ENCODE measurements around the gene BCL2L2. TPM values are rescaled to one million over a fixed set of nuclear protein-coding genes. Genes with fewer than 3 reads are reported as not detected.

The BCL2L2 gene
- total RNA-seq, 1 donor from 2014 or later, result 53.0 TPM

GRCh38 chr14:23302290-23303225 lies 4.1 kb upstream of the BCL2L2 start, which contains the start of gene PPP1R3E:
PPP1R3E (minus strand) TSS chr14:23302859; CDS start chr14:23302576, 283 bp downstream.
- no peaks in the 10 kb centered on the region for H3K9me3 ChIP-seq
- peaks cover 15% of the 10 kb centered on the region for H3K36me3 ChIP-seq
- TF ChIP-seq CTCF (IDR thresholded peaks at IDR 0.05), result no peak
- H3K27ac ChIP-seq, result peak within 1 kb of the TSS; percentile 92
- peak within 1 kb of the TSS; percentile 66 for H3K4me3 ChIP-seq
- ATAC-seq, result peak; percentile 49
- peaks cover 36% of the 10 kb centered on the region for H3K4me1 ChIP-seq
- H3K27me3 ChIP-seq, result no peaks in the 10 kb centered on the region
- DNase-seq, result peak; percentile 88
- intact Hi-C loops (cut with DNase I), result no loop called here

DNA sequence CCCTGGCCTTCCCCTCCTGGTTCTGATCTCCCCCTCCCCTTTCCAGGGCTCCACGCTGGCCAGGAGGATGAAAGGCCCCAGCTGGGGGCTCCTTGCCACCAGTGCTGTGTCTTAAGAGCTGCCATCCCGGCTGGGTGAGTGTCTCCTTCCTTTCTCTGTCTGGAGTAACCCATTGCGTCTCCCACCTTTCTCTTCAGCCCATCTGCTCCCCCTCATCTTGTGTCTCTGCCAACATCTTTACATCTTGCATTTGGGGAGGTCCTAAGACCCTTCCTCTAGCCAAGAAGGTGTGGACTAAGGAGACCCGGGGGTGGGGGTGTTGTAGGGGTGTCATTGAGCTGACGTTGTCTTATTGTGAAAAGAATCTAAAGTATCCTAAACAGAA lies 505 bp downstream of the BCL2L2 start:
- intact Hi-C loops (cut with DNase I), result no loop called here
- no peak for ATAC-seq
- H3K4me1 ChIP-seq, result peaks cover 33% of the 10 kb centered on the region

DNA sequence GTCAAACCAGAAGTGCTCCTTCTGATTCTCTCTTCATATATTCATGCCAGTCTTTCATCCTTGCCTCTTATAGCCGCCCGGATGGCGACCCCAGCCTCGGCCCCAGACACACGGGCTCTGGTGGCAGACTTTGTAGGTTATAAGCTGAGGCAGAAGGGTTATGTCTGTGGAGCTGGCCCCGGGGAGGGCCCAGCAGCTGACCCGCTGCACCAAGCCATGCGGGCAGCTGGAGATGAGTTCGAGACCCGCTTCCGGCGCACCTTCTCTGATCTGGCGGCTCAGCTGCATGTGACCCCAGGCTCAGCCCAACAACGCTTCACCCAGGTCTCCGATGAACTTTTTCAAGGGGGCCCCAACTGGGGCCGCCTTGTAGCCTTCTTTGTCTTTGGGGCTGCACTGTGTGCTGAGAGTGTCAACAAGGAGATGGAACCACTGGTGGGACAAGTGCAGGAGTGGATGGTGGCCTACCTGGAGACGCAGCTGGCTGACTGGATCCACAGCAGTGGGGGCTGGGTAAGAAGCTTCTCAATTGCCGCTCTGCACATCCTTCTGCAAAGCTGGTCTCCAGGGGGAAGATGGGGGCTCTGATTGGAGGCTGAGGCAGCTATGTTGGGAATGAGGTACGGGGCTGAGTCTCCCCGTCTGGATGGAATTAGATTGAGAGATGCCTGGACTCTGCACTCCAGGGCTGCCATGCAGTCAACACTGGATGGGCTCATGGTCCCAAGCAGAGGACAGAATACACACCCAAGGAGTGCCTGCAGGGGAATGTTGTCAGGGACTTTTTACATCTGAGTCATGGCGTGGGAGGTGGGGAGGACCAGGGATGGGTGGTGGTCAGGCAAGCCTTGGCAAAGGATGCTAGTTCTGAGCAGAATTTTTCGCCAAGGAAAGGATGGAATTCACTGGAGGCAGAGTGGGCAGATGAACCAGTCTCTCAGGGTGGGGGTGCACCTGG lies 1.3 kb downstream of the BCL2L2 start:
- no peak for TF ChIP-seq CTCF (IDR thresholded peaks at IDR 0.05)
- no peak for DNase-seq
- H3K4me3 ChIP-seq, result peak overlapping the region; percentile 79
- no peak for ATAC-seq
- peaks cover 31% of the 10 kb centered on the region for H3K4me1 ChIP-seq
- no peak overlapping the region for H3K27ac ChIP-seq
- no peaks in the 10 kb centered on the region for H3K27me3 ChIP-seq
- H3K36me3 ChIP-seq, result peaks cover 19% of the 10 kb centered on the region
- intact Hi-C loops (cut with DNase I), result no loop called here
- no peaks in the 10 kb centered on the region for H3K9me3 ChIP-seq

More for the DNA sequence above, 505 bp downstream of the BCL2L2 start:
- Histone ChIP-seq H3K36me3 (peaks cover 19% of the 10 kb centered on the region), H3K27ac (peak overlapping the region; percentile 89), H3K9me3 (no peaks in the 10 kb centered on the region), H3K4me3 (peak overlapping the region; percentile 79), H3K27me3 (no peaks in the 10 kb centered on the region)
- DNase-seq, result no peak
- TF ChIP-seq CTCF (IDR thresholded peaks at IDR 0.05), result no peak

DNA sequence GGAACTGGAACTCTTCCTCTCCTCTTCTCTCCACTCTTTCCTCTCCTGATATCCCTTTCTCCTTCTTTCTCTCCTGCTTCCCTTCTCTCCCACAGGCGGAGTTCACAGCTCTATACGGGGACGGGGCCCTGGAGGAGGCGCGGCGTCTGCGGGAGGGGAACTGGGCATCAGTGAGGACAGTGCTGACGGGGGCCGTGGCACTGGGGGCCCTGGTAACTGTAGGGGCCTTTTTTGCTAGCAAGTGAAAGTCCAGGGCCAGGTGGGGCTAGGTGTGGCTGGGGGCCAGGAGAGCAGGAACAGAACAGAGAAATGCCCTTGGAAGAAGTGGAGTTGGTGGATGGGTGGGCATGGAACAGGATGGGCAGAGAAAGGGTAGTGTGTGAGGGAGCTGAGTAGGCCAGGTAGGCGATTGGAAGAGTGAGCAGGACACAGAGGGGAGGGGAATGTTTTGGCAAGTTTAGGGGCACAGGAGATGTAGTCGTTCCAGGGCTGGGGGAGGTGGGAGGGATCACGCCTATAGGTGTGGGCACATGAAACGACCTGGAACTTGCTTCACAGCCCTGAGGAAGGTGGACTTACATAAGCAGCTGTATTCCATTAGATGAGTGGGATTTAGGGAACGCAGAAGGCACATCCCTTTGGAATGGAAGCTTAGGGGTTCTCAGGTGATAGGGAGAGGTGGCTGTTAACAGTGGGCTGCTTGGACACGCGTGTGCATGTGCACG lies 2.2 kb downstream of the BCL2L2 start:
- no peak for ATAC-seq
- H3K36me3 ChIP-seq, result peaks cover 19% of the 10 kb centered on the region
- intact Hi-C loops (cut with DNase I), result no loop called here
- no peak for TF ChIP-seq CTCF (IDR thresholded peaks at IDR 0.05)
- H3K27me3 ChIP-seq, result no peaks in the 10 kb centered on the region
- no peak for DNase-seq
- H3K27ac ChIP-seq, result no peak overlapping the region
- no peaks in the 10 kb centered on the region for H3K9me3 ChIP-seq
- no peak overlapping the region for H3K4me3 ChIP-seq
- peaks cover 29% of the 10 kb centered on the region for H3K4me1 ChIP-seq

GRCh38 chr14:23310546-23310945 lies 3.9 kb downstream of the BCL2L2 start:
- Histone ChIP-seq H3K27ac (no peak overlapping the region), H3K9me3 (no peaks in the 10 kb centered on the region), H3K4me1 (peaks cover 26% of the 10 kb centered on the region), H3K36me3 (peaks cover 27% of the 10 kb centered on the region), H3K27me3 (no peaks in the 10 kb centered on the region), H3K4me3 (no peak overlapping the region)
- intact Hi-C loops (cut with DNase I), result no loop called here
- no peak for DNase-seq
- no peak for TF ChIP-seq CTCF (IDR thresholded peaks at IDR 0.05)
- no peak for ATAC-seq
